Mucosa of descending colon (tissue), 3 donors: Measurements from ENCODE around the gene MRC2. TPM values are rescaled to one million over a fixed set of nuclear protein-coding genes. Genes with fewer than 3 reads are reported as not detected.

Experiments used
- ATAC-seq: fragments of 200-7000 bp; cut with Tn5 transposase; one replicate; pipeline ENCODE4 v1.9.1; 2020; ENCODE audit warnings: mild to moderate bottlenecking, moderate library complexity
- DNase-seq, 3 donors: peaks; one replicate each; pipeline ENCODE4 v3.0.0-alpha.2; 2020
- H3K36me3 ChIP-seq: fragments of 200-600 bp; one replicate; pipeline ENCODE4 v1.8.0; 2021; ENCODE audit warnings: low read depth, mild to moderate bottlenecking
- H3K4me1 ChIP-seq: fragments of 200-600 bp; one replicate; pipeline ENCODE4 v1.8.0; 2021; ENCODE audit warnings: low read depth, mild to moderate bottlenecking
- H3K4me3 ChIP-seq: fragments of 200-600 bp; one replicate; pipeline ENCODE4 v1.8.0; 2021; ENCODE audit warnings: mild to moderate bottlenecking
- H3K9me3 ChIP-seq: fragments of 200-600 bp; one replicate; pipeline ENCODE4 v1.8.0; 2021; ENCODE audit warnings: mild to moderate bottlenecking
- intact Hi-C, 2 donors: fragments of 100-400 bp; cut with DNase I in 1 of 2; cut with micrococcal nuclease in 1 of 2; formaldehyde crosslinking; loops; one replicate each; pipeline versions ENCODE4 v1.11.0 to v1.11.1; 2022; cut with DNase I, micrococcal nuclease
- total RNA-seq, 3 donors: library from RNA; stranded (reverse); fragmentation: NEBNext Ultra II Directional in 2 of 3; extraction: Animal tissue kit (Norgen Biotek cat#: 25700) in 2 of 3; gene quantifications; one replicate each; pipeline versions ENCODE4 v1.2.1 to v1.2.4, GENCODE V29; 2021 to 2023
- TF ChIP-seq, protein P1 (sequence below): fragments of 200-600 bp; IDR thresholded peaks from one replicate; pipeline ENCODE4 v1.8.0; 2022; ENCODE audit warnings: antibody characterized with exemption, mild to moderate bottlenecking
- donor health status: DM: no; HTN: no; CAD: no; lungs with moderate emphysema.
- donor health status: DM: no; HTN: no; CAD: no.
- donor health status: DM: no; HTN: yes; CAD: no.

MRC2 gene
- total RNA-seq, 3 donors from 2014 or later, result 5.1 to 20.3 (median 10.8) TPM

DNA sequence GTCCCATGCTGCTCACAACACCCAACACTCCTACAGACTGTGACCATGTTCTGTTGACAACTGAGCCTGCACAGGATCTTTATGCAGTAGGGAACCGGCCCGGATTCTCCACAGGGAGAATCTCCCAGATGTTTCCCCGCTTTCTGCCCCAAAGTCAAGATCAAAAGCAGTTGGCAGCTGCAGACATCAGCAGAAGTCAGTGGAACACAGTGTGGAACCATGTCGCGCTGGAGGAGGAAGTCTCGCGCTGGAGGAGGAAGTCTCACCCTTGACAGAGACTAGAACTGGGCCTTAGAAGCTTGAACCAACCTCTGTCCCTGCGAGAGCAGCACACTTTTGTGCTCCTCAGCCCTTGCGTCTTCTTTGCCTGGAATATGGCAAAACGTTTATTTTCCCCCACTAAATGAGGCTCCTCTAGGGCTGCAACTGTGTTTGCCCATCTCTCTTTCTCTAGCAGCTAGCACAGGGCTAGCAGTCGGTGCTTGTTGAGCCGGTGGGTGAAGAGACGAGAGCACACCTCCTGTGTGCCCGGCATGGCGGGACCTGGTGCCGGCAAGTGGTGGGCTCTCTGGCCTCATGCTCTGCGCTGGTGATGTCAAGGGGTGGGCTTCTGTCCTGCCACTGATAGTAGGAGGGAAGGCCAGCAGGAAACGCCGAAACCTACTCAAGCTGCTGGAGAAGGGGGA lies 2.1 kb upstream of the MRC2 start:
- no peaks in the 10 kb centered on the region for H3K36me3 ChIP-seq
- H3K9me3 ChIP-seq, result no peaks in the 10 kb centered on the region
- H3K4me1 ChIP-seq, result peaks cover 5% of the 10 kb centered on the region
- no peak for DNase-seq
- H3K4me3 ChIP-seq, result no peak overlapping the region
- no peak for ATAC-seq
- TF ChIP-seq, protein P1, sequence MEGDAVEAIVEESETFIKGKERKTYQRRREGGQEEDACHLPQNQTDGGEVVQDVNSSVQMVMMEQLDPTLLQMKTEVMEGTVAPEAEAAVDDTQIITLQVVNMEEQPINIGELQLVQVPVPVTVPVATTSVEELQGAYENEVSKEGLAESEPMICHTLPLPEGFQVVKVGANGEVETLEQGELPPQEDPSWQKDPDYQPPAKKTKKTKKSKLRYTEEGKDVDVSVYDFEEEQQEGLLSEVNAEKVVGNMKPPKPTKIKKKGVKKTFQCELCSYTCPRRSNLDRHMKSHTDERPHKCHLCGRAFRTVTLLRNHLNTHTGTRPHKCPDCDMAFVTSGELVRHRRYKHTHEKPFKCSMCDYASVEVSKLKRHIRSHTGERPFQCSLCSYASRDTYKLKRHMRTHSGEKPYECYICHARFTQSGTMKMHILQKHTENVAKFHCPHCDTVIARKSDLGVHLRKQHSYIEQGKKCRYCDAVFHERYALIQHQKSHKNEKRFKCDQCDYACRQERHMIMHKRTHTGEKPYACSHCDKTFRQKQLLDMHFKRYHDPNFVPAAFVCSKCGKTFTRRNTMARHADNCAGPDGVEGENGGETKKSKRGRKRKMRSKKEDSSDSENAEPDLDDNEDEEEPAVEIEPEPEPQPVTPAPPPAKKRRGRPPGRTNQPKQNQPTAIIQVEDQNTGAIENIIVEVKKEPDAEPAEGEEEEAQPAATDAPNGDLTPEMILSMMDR, result no peak
- intact Hi-C loops, result no loop called here

GRCh38 chr17:62625870-62626200 lies 1.6 kb upstream of the MRC2 start:
- TF ChIP-seq, protein P1, result no peak
- DNase-seq (no peak), ATAC-seq (no peak)
- H3K9me3 ChIP-seq, result no peaks in the 10 kb centered on the region
- H3K36me3 ChIP-seq, result no peaks in the 10 kb centered on the region
- H3K4me3 ChIP-seq, result no peak overlapping the region
- peaks cover 5% of the 10 kb centered on the region for H3K4me1 ChIP-seq
- intact Hi-C loops, result no loop called here

DNA sequence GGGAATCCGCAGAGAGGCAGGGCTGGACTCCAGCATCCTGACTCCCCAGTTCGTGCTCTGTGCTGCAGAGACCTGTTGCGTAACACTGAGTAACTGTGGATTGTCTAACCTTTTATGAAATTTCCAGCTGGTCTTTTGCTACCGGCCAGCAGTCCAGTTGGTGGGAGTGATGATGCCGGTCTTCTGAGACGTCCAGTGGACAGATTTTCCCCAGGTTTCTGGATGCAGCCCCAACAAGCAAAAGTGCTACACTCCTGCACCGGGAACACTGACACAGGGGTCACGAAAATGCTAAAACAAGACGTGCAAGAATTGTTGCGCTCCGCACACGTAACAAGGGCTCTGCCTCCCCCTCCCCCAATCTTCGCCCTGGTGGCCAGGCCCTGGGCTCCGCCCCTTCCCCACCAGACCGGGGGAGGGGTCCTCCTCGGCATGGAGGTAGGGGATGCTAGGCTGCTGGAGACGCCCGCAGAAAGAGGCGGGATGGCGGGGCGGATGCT lies 701 bp upstream of the MRC2 start:
- peak in 1 of 3 donors; percentile 19 for DNase-seq

DNA sequence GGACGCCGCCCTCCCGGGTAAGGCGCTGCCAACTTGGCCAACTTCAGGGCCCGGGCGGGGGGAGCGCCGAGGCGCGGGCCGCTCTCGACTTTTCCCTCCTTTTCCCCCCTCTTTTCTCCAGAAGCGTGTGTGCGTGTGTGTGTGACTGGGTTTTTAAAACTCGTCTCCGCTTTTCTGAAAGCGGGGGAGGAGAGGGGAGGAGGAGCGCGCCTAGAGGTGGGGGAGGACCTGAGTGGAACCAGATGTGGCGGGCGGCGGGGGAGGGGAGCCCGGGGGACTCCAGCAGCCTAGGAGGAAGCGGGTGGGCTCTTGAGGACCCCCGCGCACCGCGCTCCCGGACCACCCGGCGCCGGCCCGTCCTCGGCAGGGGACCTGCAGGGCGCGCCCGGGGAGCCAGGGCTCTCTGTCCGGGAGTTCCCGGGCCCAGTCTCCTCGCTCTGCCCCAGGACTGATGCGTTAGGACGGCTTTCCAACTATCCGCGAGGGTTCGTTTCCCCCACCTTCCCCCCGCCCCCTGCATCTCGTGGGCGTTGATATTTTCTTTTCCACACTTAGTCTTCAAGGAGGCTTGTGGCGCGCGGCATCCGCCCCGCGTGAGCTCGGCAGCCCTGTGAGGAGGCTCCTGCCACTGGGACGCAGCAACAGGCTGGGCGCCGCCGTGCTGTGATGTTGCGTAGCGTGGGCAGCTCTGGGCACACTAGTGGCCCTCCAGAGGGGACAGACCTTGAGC lies 599 bp downstream of the MRC2 start:
- peak; percentile 35 for ATAC-seq
- H3K9me3 ChIP-seq, result no peaks in the 10 kb centered on the region
- TF ChIP-seq, protein P1, result no peak
- intact Hi-C loops, result no loop called here
- H3K4me1 ChIP-seq, result peaks cover 5% of the 10 kb centered on the region
- H3K36me3 ChIP-seq, result no peaks in the 10 kb centered on the region
- DNase-seq, result peak in 1 of 3 donors; percentile 40
- peak overlapping the region; percentile 14 for H3K4me3 ChIP-seq

More for the DNA sequence above, 701 bp upstream of the MRC2 start:
- H3K4me3 ChIP-seq, result no peak overlapping the region
- TF ChIP-seq, protein P1, result no peak
- no peaks in the 10 kb centered on the region for H3K9me3 ChIP-seq
- no peaks in the 10 kb centered on the region for H3K36me3 ChIP-seq
- intact Hi-C loops, result no loop called here
- peaks cover 5% of the 10 kb centered on the region for H3K4me1 ChIP-seq
- peak; percentile 28 for ATAC-seq

- Histone ChIP-seq H3K4me3 (no peak overlapping the region), H3K36me3 (no peaks in the 10 kb centered on the region), H3K9me3 (no peaks in the 10 kb centered on the region), H3K4me1 (peaks cover 5% of the 10 kb centered on the region)
- intact Hi-C loops, result no loop called here
- DNase-seq (no peak), ATAC-seq (no peak)
- TF ChIP-seq, protein P1, result no peak
Measured at GRCh38 chr17:62628831-62629555, 1.5 kb downstream of the MRC2 start.
